Liver (tissue), 9 donors: ENCODE results near the gene SARDH. TPM values are rescaled to one million over a fixed set of nuclear protein-coding genes. Genes with fewer than 3 reads are reported as not detected.

Source experiments
- DNase-seq: peaks from one replicate; pipeline ENCODE4 v3.0.0-alpha.2; 2017; ENCODE audit warnings: low spot score
- H3K27ac ChIP-seq, 2 donors: one replicate each; pipeline ENCODE4 v1.7.0; 2013; ENCODE audit warnings: inconsistent platforms in 2 of 2, low read length in 2 of 2, control low read depth in 1 of 2, low read depth in 1 of 2, mild to moderate bottlenecking in 1 of 2
- H3K27me3 ChIP-seq, 4 donors: one replicate each; pipeline versions ENCODE4 v1.6.1 to v1.7.0; 2013; ENCODE audit warnings: low read length in 3 of 4, inconsistent platforms in 1 of 4, mild to moderate bottlenecking in 1 of 4, moderate library complexity in 1 of 4; ENCODE audit not compliant: control insufficient read depth in 4 of 4, insufficient read depth in 4 of 4
- H3K36me3 ChIP-seq, 4 donors: one replicate each; pipeline versions ENCODE4 v1.6.1 to v1.7.0; 2013; ENCODE audit warnings: low read length in 3 of 4, mild to moderate bottlenecking in 3 of 4, low read depth in 1 of 4, moderate library complexity in 1 of 4; ENCODE audit not compliant: control insufficient read depth in 4 of 4, insufficient read depth in 3 of 4
- H3K4me1 ChIP-seq, 4 donors: one replicate each; pipeline versions ENCODE4 v1.6.1 to v1.7.0; 2013; ENCODE audit warnings: low read length in 3 of 4, mild to moderate bottlenecking in 3 of 4, moderate library complexity in 1 of 4; ENCODE audit not compliant: control insufficient read depth in 4 of 4, insufficient read depth in 4 of 4
- H3K4me3 ChIP-seq, 3 donors: one replicate each; pipeline versions ENCODE4 v1.6.1 to v1.7.0; 2013; ENCODE audit warnings: low read length in 3 of 3, control low read depth in 1 of 3, low read depth in 1 of 3, mild to moderate bottlenecking in 1 of 3
- H3K9ac ChIP-seq, 2 donors: one replicate each; pipeline ENCODE4 v1.7.0; 2013; ENCODE audit warnings: low read length in 2 of 2, mild to moderate bottlenecking in 2 of 2, moderate library complexity in 2 of 2, control low read depth in 1 of 2, low read depth in 1 of 2
- H3K9me3 ChIP-seq, 4 donors: one replicate each; pipeline versions ENCODE4 v1.6.1 to v1.7.0; 2013; ENCODE audit warnings: low read length in 3 of 4; ENCODE audit not compliant: control insufficient read depth in 4 of 4
- EGR1 ChIP-seq, 2 donors: IDR thresholded peaks; 2 replicates each; pipeline ENCODE4 v1.6.1; 2016 to 2018; ENCODE audit warnings: antibody characterized with exemption in 2 of 2, low read depth in 2 of 2
- FOXA2 ChIP-seq: IDR thresholded peaks from 2 replicates; pipeline ENCODE4 v1.6.1; 2016; ENCODE audit warnings: antibody characterized with exemption
- HNF4A ChIP-seq, 2 donors: conservative IDR thresholded peaks; 2 replicates each; pipeline ENCODE4 v1.6.1; 2016; ENCODE audit warnings: antibody characterized with exemption in 2 of 2, mild to moderate bottlenecking in 2 of 2
- HNF4G ChIP-seq: IDR thresholded peaks from 2 replicates; pipeline ENCODE4 v1.6.1; 2016; ENCODE audit warnings: antibody characterized with exemption
- JUND ChIP-seq, 2 donors: IDR thresholded peaks; 2 replicates each; pipeline ENCODE4 v1.6.1; 2016; ENCODE audit warnings: antibody characterized with exemption in 2 of 2
- NR2F2 ChIP-seq: IDR thresholded peaks from 2 replicates; pipeline ENCODE4 v1.6.1; 2016; ENCODE audit warnings: antibody characterized with exemption
- RAD21 ChIP-seq, 2 donors: IDR thresholded peaks; 2 replicates each; pipeline ENCODE4 v1.6.1; 2016; ENCODE audit warnings: antibody characterized with exemption in 2 of 2, mild to moderate bottlenecking in 2 of 2
- RXRA ChIP-seq, 2 donors: IDR thresholded peaks; 2 replicates each; pipeline ENCODE4 v1.6.1; 2017 to 2018; ENCODE audit warnings: antibody characterized with exemption in 2 of 2, mild to moderate bottlenecking in 1 of 2
- TAF1 ChIP-seq: conservative IDR thresholded peaks from 2 replicates; pipeline ENCODE4 v1.6.1; 2016; ENCODE audit warnings: antibody characterized with exemption, mild to moderate bottlenecking
- WGBS: extraction: QIAGEN DNeasy Blood & Tissue Kit; methylation state at CpG from one replicate; pipeline ENCODE4 v1.1.7; 2013; 5-methylcytosine and 5-hydroxymethylcytosine counted together
- polyA plus RNA-seq, 2 donors: library from polyadenylated mRNA; stranded (reverse) in 1 of 2; unstranded in 1 of 2; fragments of 200-250 nt in 1 of 2; fragments of >200 nt in 1 of 2; fragmentation: Nextera tagmentation in 1 of 2; extraction: Ambion mirVana in 1 of 2; gene quantifications; one replicate each; pipeline versions ENCODE4 v1.2.1 to v1.2.3, GENCODE V29; 2013 to 2015
- total RNA-seq, 2 donors: library from RNA; depleted of rRNA; stranded (reverse); fragments of >200 nt; gene quantifications; one replicate each; pipeline ENCODE4 v1.2.3, GENCODE V29; 2014
- TF ChIP-seq, protein P1 (sequence below): fragments of 150-350 bp; IDR thresholded peaks from 2 replicates; pipeline ENCODE4 v1.5.1; 2017; ENCODE audit warnings: improper control_type of control experiment, low read depth, low read length; ENCODE audit not compliant: missing input control
- TF ChIP-seq, protein P2 (sequence below): IDR thresholded peaks from 2 replicates; pipeline ENCODE4 v1.6.1; 2016; ENCODE audit warnings: antibody characterized with exemption
- TF ChIP-seq, protein P3 (sequence below): IDR thresholded peaks from 2 replicates; pipeline ENCODE4 v1.6.1; 2016; ENCODE audit warnings: antibody characterized with exemption, mild to moderate bottlenecking
- TF ChIP-seq, protein P4 (sequence below): IDR thresholded peaks from 2 replicates; pipeline ENCODE4 v1.6.1; 2016; ENCODE audit warnings: antibody characterized with exemption
- donor health status: healthy.
- donor health status: healthy.
- donor health status: healthy.
- donor health status: healthy.
- donor health status: healthy.

SARDH gene
- total and polyA plus RNA-seq, 4 donors: 53.7 to 291 (median 63.4) TPM

DNA sequence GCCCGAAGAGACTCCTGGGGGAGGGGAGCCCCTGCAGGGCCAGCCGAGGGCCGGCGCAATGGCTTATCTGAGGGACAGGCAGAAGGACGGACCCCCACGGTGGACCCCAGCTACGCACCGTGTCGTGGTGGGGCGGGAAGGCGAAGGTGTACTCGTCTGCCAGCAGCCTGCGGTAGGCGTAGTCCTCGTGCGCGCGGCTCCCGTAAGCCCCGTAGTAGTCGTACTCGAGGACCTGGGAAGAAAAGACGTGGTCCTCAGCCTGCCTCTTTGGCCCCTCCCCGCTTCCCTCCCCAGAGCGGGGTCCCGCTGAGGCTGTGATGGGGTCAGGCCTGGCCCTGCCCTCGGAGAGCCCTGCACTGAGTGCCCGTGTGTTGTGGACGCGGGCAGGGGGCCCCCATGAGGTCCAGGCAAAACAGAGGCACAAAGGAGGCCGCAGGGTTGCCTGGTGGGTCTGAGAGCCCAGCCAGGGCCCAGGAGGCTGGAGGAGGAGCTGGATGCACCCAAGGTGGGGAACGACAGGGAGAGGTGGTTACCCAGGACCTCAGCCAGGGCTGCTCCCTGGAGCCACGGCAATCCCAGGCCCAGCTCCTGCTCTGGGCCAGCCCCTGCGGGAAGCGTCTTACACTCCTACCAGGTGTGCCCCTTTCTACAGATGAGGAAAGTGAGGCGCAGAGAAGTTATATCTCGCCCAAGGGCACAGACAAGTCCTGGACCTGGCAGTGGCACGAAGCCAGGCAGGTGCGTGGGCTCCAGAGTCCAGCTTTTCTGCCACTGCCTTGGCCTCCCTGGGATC lies 35.2 kb downstream of the SARDH start:
- Histone ChIP-seq H3K9me3 (no peaks in the 10 kb centered on the region), H3K9ac (no peak overlapping the region), H3K4me3 (no peak overlapping the region), H3K4me1 (peaks cover 0 to 4% (median 0%) of the 10 kb centered on the region in 4 donors), H3K27me3 (no peaks in the 10 kb centered on the region), H3K27ac (peak overlapping the region in 1 of 2 donors; percentile 43), H3K36me3 (peaks cover 12 to 42% (median 21%) of the 10 kb centered on the region in 4 donors)
- TF ChIP-seq, protein P1, sequence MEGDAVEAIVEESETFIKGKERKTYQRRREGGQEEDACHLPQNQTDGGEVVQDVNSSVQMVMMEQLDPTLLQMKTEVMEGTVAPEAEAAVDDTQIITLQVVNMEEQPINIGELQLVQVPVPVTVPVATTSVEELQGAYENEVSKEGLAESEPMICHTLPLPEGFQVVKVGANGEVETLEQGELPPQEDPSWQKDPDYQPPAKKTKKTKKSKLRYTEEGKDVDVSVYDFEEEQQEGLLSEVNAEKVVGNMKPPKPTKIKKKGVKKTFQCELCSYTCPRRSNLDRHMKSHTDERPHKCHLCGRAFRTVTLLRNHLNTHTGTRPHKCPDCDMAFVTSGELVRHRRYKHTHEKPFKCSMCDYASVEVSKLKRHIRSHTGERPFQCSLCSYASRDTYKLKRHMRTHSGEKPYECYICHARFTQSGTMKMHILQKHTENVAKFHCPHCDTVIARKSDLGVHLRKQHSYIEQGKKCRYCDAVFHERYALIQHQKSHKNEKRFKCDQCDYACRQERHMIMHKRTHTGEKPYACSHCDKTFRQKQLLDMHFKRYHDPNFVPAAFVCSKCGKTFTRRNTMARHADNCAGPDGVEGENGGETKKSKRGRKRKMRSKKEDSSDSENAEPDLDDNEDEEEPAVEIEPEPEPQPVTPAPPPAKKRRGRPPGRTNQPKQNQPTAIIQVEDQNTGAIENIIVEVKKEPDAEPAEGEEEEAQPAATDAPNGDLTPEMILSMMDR: no peak
- TF ChIP-seq, protein P2, sequence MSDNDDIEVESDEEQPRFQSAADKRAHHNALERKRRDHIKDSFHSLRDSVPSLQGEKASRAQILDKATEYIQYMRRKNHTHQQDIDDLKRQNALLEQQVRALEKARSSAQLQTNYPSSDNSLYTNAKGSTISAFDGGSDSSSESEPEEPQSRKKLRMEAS: no peak
- 75% methylated on average over 39 of the region's 39 CpGs for WGBS
- DNase-seq: no peak

DNA sequence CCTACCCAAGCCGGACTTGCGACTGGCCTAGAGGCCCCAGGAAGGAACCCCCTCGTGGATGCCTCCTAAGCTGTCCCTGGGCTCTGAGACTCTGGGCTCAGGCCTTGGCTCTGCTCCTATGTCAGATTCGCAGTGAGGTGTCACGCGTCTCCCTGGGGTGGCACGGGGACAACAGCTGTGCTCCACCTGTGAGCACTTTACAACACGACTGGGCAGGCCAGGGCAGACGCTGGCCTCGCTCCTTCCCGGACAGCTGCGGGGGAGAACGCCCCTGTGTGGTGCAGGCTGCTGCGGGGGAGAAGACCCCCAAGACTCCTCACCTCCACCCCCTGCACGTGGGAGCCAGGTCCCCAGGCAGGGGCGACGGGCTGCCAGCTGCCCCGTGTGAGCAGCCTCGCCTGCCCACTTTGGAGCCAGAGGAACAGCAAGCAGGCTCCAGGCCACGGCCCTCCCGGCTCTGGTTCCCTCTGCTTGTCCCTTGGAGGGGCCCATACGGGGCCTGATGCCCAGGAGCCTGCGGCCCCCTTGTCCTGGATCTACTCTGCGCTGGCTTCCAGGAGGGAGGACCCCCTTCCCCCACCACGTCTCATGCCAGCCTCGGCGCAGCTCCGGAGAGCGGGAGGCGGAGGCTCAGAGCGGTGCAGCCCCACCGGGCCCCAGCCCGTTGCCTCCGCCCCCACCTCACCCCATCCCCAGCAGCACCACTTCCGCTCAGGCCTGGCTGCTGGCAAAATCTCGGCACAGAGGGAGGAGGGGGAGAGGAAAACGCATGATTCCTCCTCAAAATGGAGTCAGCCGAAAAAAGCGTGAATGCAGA lies 36.0 kb downstream of the SARDH start:
- TF ChIP-seq, protein P3, sequence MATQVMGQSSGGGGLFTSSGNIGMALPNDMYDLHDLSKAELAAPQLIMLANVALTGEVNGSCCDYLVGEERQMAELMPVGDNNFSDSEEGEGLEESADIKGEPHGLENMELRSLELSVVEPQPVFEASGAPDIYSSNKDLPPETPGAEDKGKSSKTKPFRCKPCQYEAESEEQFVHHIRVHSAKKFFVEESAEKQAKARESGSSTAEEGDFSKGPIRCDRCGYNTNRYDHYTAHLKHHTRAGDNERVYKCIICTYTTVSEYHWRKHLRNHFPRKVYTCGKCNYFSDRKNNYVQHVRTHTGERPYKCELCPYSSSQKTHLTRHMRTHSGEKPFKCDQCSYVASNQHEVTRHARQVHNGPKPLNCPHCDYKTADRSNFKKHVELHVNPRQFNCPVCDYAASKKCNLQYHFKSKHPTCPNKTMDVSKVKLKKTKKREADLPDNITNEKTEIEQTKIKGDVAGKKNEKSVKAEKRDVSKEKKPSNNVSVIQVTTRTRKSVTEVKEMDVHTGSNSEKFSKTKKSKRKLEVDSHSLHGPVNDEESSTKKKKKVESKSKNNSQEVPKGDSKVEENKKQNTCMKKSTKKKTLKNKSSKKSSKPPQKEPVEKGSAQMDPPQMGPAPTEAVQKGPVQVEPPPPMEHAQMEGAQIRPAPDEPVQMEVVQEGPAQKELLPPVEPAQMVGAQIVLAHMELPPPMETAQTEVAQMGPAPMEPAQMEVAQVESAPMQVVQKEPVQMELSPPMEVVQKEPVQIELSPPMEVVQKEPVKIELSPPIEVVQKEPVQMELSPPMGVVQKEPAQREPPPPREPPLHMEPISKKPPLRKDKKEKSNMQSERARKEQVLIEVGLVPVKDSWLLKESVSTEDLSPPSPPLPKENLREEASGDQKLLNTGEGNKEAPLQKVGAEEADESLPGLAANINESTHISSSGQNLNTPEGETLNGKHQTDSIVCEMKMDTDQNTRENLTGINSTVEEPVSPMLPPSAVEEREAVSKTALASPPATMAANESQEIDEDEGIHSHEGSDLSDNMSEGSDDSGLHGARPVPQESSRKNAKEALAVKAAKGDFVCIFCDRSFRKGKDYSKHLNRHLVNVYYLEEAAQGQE: no peak
- TF ChIP-seq TAF1: no peak
- no peak for TF ChIP-seq RXRA (IDR thresholded peaks at IDR 0.05)
- TF ChIP-seq EGR1 (IDR thresholded peaks at IDR 0.05; ENCODE audit: low read depth in 2 of 2): no peak
- TF ChIP-seq, protein P2: no peak
- no peak for TF ChIP-seq NR2F2
- no peak for TF ChIP-seq HNF4A (conservative IDR thresholded peaks at IDR 0.05)
- no peak for TF ChIP-seq JUND (IDR thresholded peaks at IDR 0.05)
- TF ChIP-seq, protein P1: no peak
- TF ChIP-seq RAD21 (IDR thresholded peaks at IDR 0.05): no peak
- TF ChIP-seq HNF4G: no peak
- TF ChIP-seq FOXA2: no peak
- TF ChIP-seq, protein P4, sequence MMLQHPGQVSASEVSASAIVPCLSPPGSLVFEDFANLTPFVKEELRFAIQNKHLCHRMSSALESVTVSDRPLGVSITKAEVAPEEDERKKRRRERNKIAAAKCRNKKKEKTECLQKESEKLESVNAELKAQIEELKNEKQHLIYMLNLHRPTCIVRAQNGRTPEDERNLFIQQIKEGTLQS: no peak
- no peak overlapping the region for H3K4me3 ChIP-seq
- DNase-seq: no peak
- peaks cover 12 to 39% (median 20%) of the 10 kb centered on the region in 4 donors for H3K36me3 ChIP-seq
- no peaks in the 10 kb centered on the region for H3K9me3 ChIP-seq
- H3K27ac ChIP-seq: peak overlapping the region in 1 of 2 donors; percentile 43
- 72% methylated on average over 39 of the region's 39 CpGs for WGBS
- no peaks in the 10 kb centered on the region for H3K27me3 ChIP-seq
- H3K9ac ChIP-seq: no peak overlapping the region
- H3K4me1 ChIP-seq: peaks cover 0 to 4% (median 0%) of the 10 kb centered on the region in 4 donors
